GM19455 (cell line): ENCODE measurements around the gene CCR6.
"Not testable (repeated sequence)": the region's sequence is repeated elsewhere in the genome, so short reads cannot be mapped to it uniquely, and the experiment has no call there.

Experiments
- ATAC-seq: cut with Tn5 transposase; IDR thresholded peaks from one replicate; pipeline ENCODE4 v1.9.1; 2021; ENCODE audit not compliant: unreplicated experiment

Gene CCR6

GRCh38 chr6:167165858-167166471 lies 43.1 kb downstream of the CCR6 start:
- ATAC-seq = no peak

GRCh38 chr6:167167699-167168098 lies 44.8 kb downstream of the CCR6 start:
- ATAC-seq = not testable (repeated sequence)

GRCh38 chr6:167168296-167168695 lies 45.4 kb downstream of the CCR6 start:
- not testable (repeated sequence) for ATAC-seq

- not testable (repeated sequence) for ATAC-seq
These were observed 47.0 kb downstream of the CCR6 start for GRCh38 chr6:167169867-167170266.

GRCh38 chr6:167171300-167171699 lies 48.4 kb downstream of the CCR6 start:
- not testable (repeated sequence) for ATAC-seq

GRCh38 chr6:167172011-167172410 lies 49.1 kb downstream of the CCR6 start:
- not testable (repeated sequence) for ATAC-seq

GRCh38 chr6:167177271-167177670 lies 54.4 kb downstream of the CCR6 start:
- not testable (repeated sequence) for ATAC-seq

GRCh38 chr6:167178896-167179655 lies 56.2 kb downstream of the CCR6 start:
- not testable (repeated sequence) for ATAC-seq

GRCh38 chr6:167180086-167180485 lies 57.2 kb downstream of the CCR6 start:
- not testable (repeated sequence) for ATAC-seq

- ATAC-seq = not testable (repeated sequence)
These were observed 58.5 kb downstream of the CCR6 start for GRCh38 chr6:167181351-167181750.

- peak; percentile 73 for ATAC-seq
These were observed 60.0 kb downstream of the CCR6 start for GRCh38 chr6:167182913-167183314.

- not testable (repeated sequence) for ATAC-seq
These were observed 62.2 kb downstream of the CCR6 start for GRCh38 chr6:167185101-167185500.

GRCh38 chr6:167187275-167187674 lies 64.4 kb downstream of the CCR6 start:
- ATAC-seq = not testable (repeated sequence)
